GM23248 (cell line): Measurements from ENCODE around the gene TJP2. TPM values are rescaled to one million over a fixed set of nuclear protein-coding genes. Genes with fewer than 3 reads are reported as not detected.

Experiments used
- DNase-seq: peaks from one replicate; pipeline ENCODE4 v3.0.0-alpha.2; 2015
- H2AFZ ChIP-seq: fragments of 200-600 bp; sonication (generic); 2 replicates; pipeline ENCODE4 v1.6.1; 2016; ENCODE audit warnings: antibody characterized with exemption
- H3F3A ChIP-seq: fragments of 200-600 bp; sonication (generic); 2 replicates; pipeline ENCODE4 v1.6.1; 2016; ENCODE audit warnings: mild to moderate bottlenecking, antibody characterized with exemption, mixed run types; ENCODE audit not compliant: insufficient read depth
- H3K27ac ChIP-seq: fragments of 200-600 bp; sonication (generic); 2 replicates; pipeline ENCODE4 v1.5.1; 2016; ENCODE audit warnings: mild to moderate bottlenecking
- H3K27me3 ChIP-seq: fragments of 200-600 bp; sonication (generic); replicated peaks from 2 replicates; pipeline ENCODE4 v1.6.1; 2016; ENCODE audit warnings: mild to moderate bottlenecking; ENCODE audit not compliant: insufficient read depth
- H3K36me3 ChIP-seq: fragments of 200-600 bp; sonication (generic); 2 replicates; pipeline ENCODE4 v1.6.1; 2016; ENCODE audit warnings: low read depth, mild to moderate bottlenecking
- H3K4me1 ChIP-seq: fragments of 200-600 bp; sonication (generic); 2 replicates; pipeline ENCODE4 v1.6.1; 2016; ENCODE audit warnings: mild to moderate bottlenecking; ENCODE audit not compliant: insufficient read depth
- H3K4me2 ChIP-seq: fragments of 200-600 bp; sonication (generic); one replicate; pipeline ENCODE4 v1.6.1; 2016; ENCODE audit warnings: mild to moderate bottlenecking; ENCODE audit not compliant: unreplicated experiment
- H3K4me3 ChIP-seq: fragments of 200-600 bp; sonication (generic); 2 replicates; pipeline ENCODE4 v1.5.1; 2016; ENCODE audit warnings: mild to moderate bottlenecking
- H3K79me2 ChIP-seq: fragments of 200-600 bp; sonication (generic); 2 replicates; pipeline ENCODE4 v1.6.1; 2016; ENCODE audit warnings: mild to moderate bottlenecking; ENCODE audit not compliant: insufficient read depth
- H3K9ac ChIP-seq: fragments of 200-600 bp; sonication (generic); 2 replicates; pipeline ENCODE4 v1.6.1; 2016; ENCODE audit warnings: mild to moderate bottlenecking
- H3K9me2 ChIP-seq: fragments of 200-600 bp; sonication (generic); 2 replicates; pipeline ENCODE4 v1.6.1; 2016; ENCODE audit warnings: mixed run types, mild to moderate bottlenecking, moderate library complexity; ENCODE audit not compliant: insufficient read depth
- H3K9me3 ChIP-seq: fragments of 200-600 bp; sonication (generic); one replicate; pipeline ENCODE4 v1.6.1; 2017; ENCODE audit warnings: low read depth
- H4K20me1 ChIP-seq: fragments of 200-600 bp; sonication (generic); 2 replicates; pipeline ENCODE4 v1.6.0; 2016; ENCODE audit not compliant: insufficient read depth
- EZH2 ChIP-seq: fragments of 200-600 bp; sonication (generic); IDR thresholded peaks from 2 replicates; pipeline ENCODE4 v1.6.1; 2018; ENCODE audit warnings: antibody characterized with exemption, mild to moderate bottlenecking; ENCODE audit not compliant: insufficient read depth, poor library complexity, severe bottlenecking
- EZH2phosphoT487 ChIP-seq: fragments of 200-600 bp; sonication (generic); IDR thresholded peaks from 2 replicates; pipeline ENCODE4 v1.6.1; 2018; ENCODE audit warnings: antibody characterized with exemption, moderate library complexity, mild to moderate bottlenecking, low read depth; ENCODE audit not compliant: insufficient read depth
- WGBS, 2 experiments: methylation state at CpG; one replicate each; pipeline ENCODE4 v1.1.6; 2015 to 2017; ENCODE audit warnings: low lambda C conversion rate in 2 of 2, low coverage in 1 of 2; ENCODE audit errors: missing lambda C conversion rate in 2 of 2; 5-methylcytosine and 5-hydroxymethylcytosine counted together
- in situ Hi-C: fragments of 300-500 bp; cut with MboI; formaldehyde crosslinking; loops from 2 replicates; pipeline ENCODE4 v1.15.0; 2020
- polyA plus RNA-seq: library from polyadenylated mRNA; unstranded; fragments of >200 nt; fragmentation: Nextera tagmentation; extraction: Ambion mirVana; gene quantifications from 2 replicates; pipeline ENCODE4 v1.2.1, GENCODE V29; 2016
- total RNA-seq: library from RNA; depleted of rRNA; stranded (reverse); fragments of >200 nt; shearing (Covaris generic); gene quantifications from 2 replicates; pipeline ENCODE4 v1.2.3, GENCODE V29; 2014

Gene TJP2
- total and polyA plus RNA-seq, 2 experiments from 2014 or later = 5.5 to 8.6 TPM

- 75 to 78% methylated on average over 5 of the region's 5 CpGs for WGBS, 2 experiments
- Histone ChIP-seq H3K36me3 (no peaks in the 10 kb centered on the region), H3K27me3 (no peaks in the 10 kb centered on the region; the same call in 1 of the 2 replicates), H3K4me2 (no peak overlapping the region), H3K9me3 (no peaks in the 10 kb centered on the region), H3K79me2 (no peaks in the 10 kb centered on the region), H4K20me1 (no peaks in the 10 kb centered on the region), H3F3A (no peaks in the 10 kb centered on the region), H3K9ac (no peak overlapping the region), H3K9me2 (no peaks in the 10 kb centered on the region), H3K4me1 (no peaks in the 10 kb centered on the region), H3K27ac (no peak overlapping the region), H3K4me3 (no peak overlapping the region), H2AFZ (no peak overlapping the region)
- in situ Hi-C loops = no loop called here
- DNase-seq = peak; percentile 41
- TF ChIP-seq EZH2 = no peak
- no peak for TF ChIP-seq EZH2phosphoT487
Observed at GRCh38 chr9:69307446-69308205, 133.5 kb downstream of the TJP2 start.

- no peaks in the 10 kb centered on the region for H3F3A ChIP-seq
- H3K4me3 ChIP-seq = no peak overlapping the region
- no peak overlapping the region for H3K9ac ChIP-seq
- no peaks in the 10 kb centered on the region for H3K79me2 ChIP-seq
- no peaks in the 10 kb centered on the region for H3K9me2 ChIP-seq
- H4K20me1 ChIP-seq = no peaks in the 10 kb centered on the region
- H3K27me3 ChIP-seq = no peaks in the 10 kb centered on the region; the same call in 1 of the 2 replicates
- in situ Hi-C loops = no loop called here
- no peak for DNase-seq
- 41 to 44% methylated on average over 5 of the region's 5 CpGs for WGBS, 2 experiments
- H3K4me1 ChIP-seq = no peaks in the 10 kb centered on the region
- TF ChIP-seq EZH2 (no peak), EZH2phosphoT487 (no peak)
- no peaks in the 10 kb centered on the region for H3K36me3 ChIP-seq
- no peaks in the 10 kb centered on the region for H3K9me3 ChIP-seq
- H3K4me2 ChIP-seq = no peak overlapping the region
- H3K27ac ChIP-seq = no peak overlapping the region
- H2AFZ ChIP-seq = no peak overlapping the region
Observed at GRCh38 chr9:69308206-69308931, 134.3 kb downstream of the TJP2 start.

GRCh38 chr9:69313175-69313574 is 139.1 kb downstream of the TJP2 start:
- no peak overlapping the region for H3K4me2 ChIP-seq

GRCh38 chr9:69314547-69314946 is 140.5 kb downstream of the TJP2 start:
- Histone ChIP-seq H3K4me1 (no peaks in the 10 kb centered on the region), H3K4me3 (no peak overlapping the region), H3K79me2 (no peaks in the 10 kb centered on the region), H3K4me2 (no peak overlapping the region), H2AFZ (no peak overlapping the region), H4K20me1 (no peaks in the 10 kb centered on the region), H3K27ac (no peak overlapping the region), H3K9me2 (no peaks in the 10 kb centered on the region), H3F3A (no peaks in the 10 kb centered on the region), H3K27me3 (peaks cover 7% of the 10 kb centered on the region; the same call in 1 of the 2 replicates), H3K9ac (no peak overlapping the region), H3K9me3 (no peaks in the 10 kb centered on the region), H3K36me3 (no peaks in the 10 kb centered on the region)
- TF ChIP-seq EZH2 (no peak), EZH2phosphoT487 (no peak)
- 47 to 88% methylated on average over 1 of the region's 1 CpG for WGBS, 2 experiments
- in situ Hi-C loops = no loop called here
- no peak for DNase-seq

More at GRCh38 chr9:69313175-69313574, 139.1 kb downstream of the TJP2 start:
- no peak for TF ChIP-seq EZH2
- no peak for TF ChIP-seq EZH2phosphoT487
- H3K4me3 ChIP-seq = no peak overlapping the region
- in situ Hi-C loops = no loop called here
- H3K9me2 ChIP-seq = no peaks in the 10 kb centered on the region
- H4K20me1 ChIP-seq = no peaks in the 10 kb centered on the region
- no peak for DNase-seq
- no peak overlapping the region for H2AFZ ChIP-seq
- no peaks in the 10 kb centered on the region for H3K4me1 ChIP-seq
- no peaks in the 10 kb centered on the region for H3K27me3 ChIP-seq
- H3K36me3 ChIP-seq = no peaks in the 10 kb centered on the region
- no peaks in the 10 kb centered on the region for H3K79me2 ChIP-seq
- H3K27ac ChIP-seq = no peak overlapping the region
- no peaks in the 10 kb centered on the region for H3F3A ChIP-seq
- H3K9ac ChIP-seq = no peak overlapping the region
- no peaks in the 10 kb centered on the region for H3K9me3 ChIP-seq
